ENCODE results near the gene PLSCR1. TPM values are rescaled to one million over a fixed set of nuclear protein-coding genes. Genes with fewer than 3 reads are reported as not detected.

Gene PLSCR1
- total and polyA plus RNA-seq, 9 of the 15 experiments (the other 6 are each of a cell fraction or from before 2014, with no cell fraction given) = 40.6 to 122 (median 69.1) TPM

- TF ChIP-seq AFF1 (IDR thresholded peaks at IDR 0.05; ENCODE audit: low read depth in 1 of 2, partially characterized antibody in 2 of 2) (no peak), ZBTB11 (CRISPR knock-in tag; IDR thresholded peaks at IDR 0.05) (peak in 1 of 3 experiments; percentile 88; a peak in 2 of 6 replicates), BRD9 (IDR thresholded peaks at IDR 0.05; ENCODE audit: low read depth, partially characterized antibody) (no peak), ZNF280B (CRISPR knock-in tag; IDR thresholded peaks at IDR 0.05) (no peak), SNAPC5 (CRISPR knock-in tag; IDR thresholded peaks at IDR 0.05) (no peak), PRDM10 (IDR thresholded peaks at IDR 0.05; ENCODE audit: partially characterized antibody) (peak; percentile 30), PHF21A (IDR thresholded peaks at IDR 0.05; ENCODE audit: borderline replicate concordance, low read depth) (no peak), NRF1 (conservative IDR thresholded peaks at IDR 0.05 in 1 of 2, IDR thresholded peaks at IDR 0.05 in 1 of 2) (peak; percentile 88 to 90), GABPB1 (CRISPR knock-in tag; IDR thresholded peaks at IDR 0.05) (peak; percentile 53; the same call in 1 of the 2 replicates)
Observed at GRCh38 chr3:146544002-146544928, at the start of gene PLSCR1 (continued).

All from K562 (cell line).